NCI-H2196 (cell line): ENCODE measurements around the gene ERCC5.

ENCODE experiments used
- DNase-seq: peaks from one replicate; lab custom pipeline; 2025; ENCODE audit not compliant: unreplicated experiment; lab: John Stamatoyannopoulos, UW

Gene ERCC5

GRCh38 chr13:102914339-102914930, 68.6 kb downstream of the ERCC5 start:
- no peak for DNase-seq

DNA sequence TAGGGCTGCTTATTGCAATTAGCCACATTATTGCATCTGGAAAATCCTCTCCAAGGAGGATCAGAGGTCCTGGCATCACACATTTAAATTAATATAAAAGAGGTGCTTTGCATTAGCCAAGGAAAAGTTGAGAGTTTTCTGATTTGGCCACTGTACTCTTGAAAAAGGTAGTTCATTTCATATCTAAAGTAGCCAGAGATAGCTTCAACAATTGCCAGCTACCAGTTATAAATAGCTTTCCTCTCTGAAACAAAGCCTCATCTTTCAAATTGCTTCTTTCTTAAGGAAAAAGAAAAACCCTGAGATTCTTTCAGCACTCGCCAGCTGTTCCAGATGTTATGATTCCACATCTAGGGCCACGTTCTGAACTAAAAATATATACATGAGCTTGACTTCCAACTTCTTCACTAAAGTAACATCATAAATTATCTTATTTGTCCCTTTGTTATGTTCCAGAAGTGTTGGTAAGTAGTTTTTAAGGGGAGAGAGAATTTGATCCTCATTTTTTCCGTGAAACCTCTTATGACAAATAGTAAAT, 69.6 kb downstream of the ERCC5 start:
- DNase-seq, result no peak

DNA sequence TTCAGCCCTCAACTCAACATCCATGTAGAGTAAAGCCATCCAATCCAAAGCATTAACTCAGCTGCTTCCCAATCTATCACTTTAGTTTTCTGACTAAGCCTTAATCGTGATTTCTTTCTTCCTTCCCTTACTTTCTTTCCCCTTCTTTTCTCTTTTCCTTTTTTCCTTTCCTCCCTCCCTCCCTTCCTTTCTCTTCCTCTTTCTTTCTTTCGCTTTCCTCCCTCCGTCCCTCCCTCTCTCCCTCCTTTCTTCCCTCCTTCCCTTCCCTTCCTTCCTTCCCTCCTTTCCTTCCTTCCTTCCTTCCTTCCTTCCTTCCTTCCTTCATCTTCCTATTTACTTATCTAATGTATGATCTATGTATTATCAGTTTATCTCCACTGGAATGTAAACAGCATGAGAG, 71.2 kb downstream of the ERCC5 start:
- no peak for DNase-seq

DNA sequence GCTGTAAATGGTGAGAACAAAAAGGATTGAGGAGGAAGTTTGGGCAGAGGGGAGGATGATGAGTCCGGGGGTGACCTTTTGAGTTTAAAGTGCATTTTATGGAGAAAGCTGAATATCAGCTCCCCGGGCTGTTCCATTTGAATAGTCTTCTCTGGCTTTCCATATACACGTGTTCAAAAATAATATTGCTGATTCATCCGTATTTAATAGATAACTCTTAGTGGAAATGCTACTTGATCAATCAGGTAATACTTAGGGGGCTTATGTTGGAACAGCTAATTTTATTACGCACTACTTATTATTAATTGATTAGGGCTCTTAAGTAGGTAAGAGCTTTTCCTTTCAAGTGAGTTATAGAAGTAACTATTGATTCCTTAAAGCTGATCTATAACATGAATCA, 76.4 kb downstream of the ERCC5 start:
- DNase-seq, result no peak
